Fibroblast of lung (primary cell): ENCODE measurements around the gene ASXL1. TPM values are rescaled to one million over a fixed set of nuclear protein-coding genes. Genes with fewer than 3 reads are reported as not detected.

Experiments
- DNase-seq, 2 donors: peaks; one replicate each; pipeline versions ENCODE4 v3.0.0 to v3.0.0-alpha.2; 2010; ENCODE audit warnings: low read depth in 2 of 2
- H2AFZ ChIP-seq: 2 replicates; pipeline ENCODE4 v1.5.1; 2012; ENCODE audit warnings: low read length, control low read depth, inconsistent platforms
- H3K27ac ChIP-seq: 2 replicates; pipeline ENCODE4 v1.5.1; 2011; ENCODE audit warnings: low read length, control low read depth; ENCODE audit not compliant: insufficient read depth
- H3K27me3 ChIP-seq: 2 replicates; pipeline ENCODE4 v1.5.1; 2011; ENCODE audit warnings: mild to moderate bottlenecking, low read length; ENCODE audit not compliant: control insufficient read depth, insufficient read depth
- H3K36me3 ChIP-seq: 2 replicates; pipeline ENCODE4 v1.5.1; 2011; ENCODE audit warnings: low read length; ENCODE audit not compliant: control insufficient read depth, insufficient read depth
- H3K4me1 ChIP-seq: 2 replicates; pipeline ENCODE4 v1.5.1; 2011; ENCODE audit warnings: low read length; ENCODE audit not compliant: control insufficient read depth, insufficient read depth; ENCODE audit errors: extremely low read depth
- H3K4me2 ChIP-seq: 2 replicates; pipeline ENCODE4 v1.5.1; 2011; ENCODE audit warnings: low read length, control low read depth; ENCODE audit not compliant: insufficient read depth; ENCODE audit errors: extremely low read depth
- H3K4me3 ChIP-seq, 4 experiments: fragments of 200-600 bp in 1 of 4; sonication (generic) in 1 of 4; replicated peaks in 1 of 4; 2 replicates each; pipeline ENCODE4 v1.5.1; 2011 to 2016; ENCODE audit warnings: low read length in 4 of 4, low read depth in 3 of 4, mild to moderate bottlenecking in 3 of 4, control low read depth in 2 of 4, inconsistent platforms in 1 of 4, mixed read lengths in 1 of 4; ENCODE audit not compliant: insufficient read depth in 1 of 4; ENCODE audit errors: control extremely low read depth in 1 of 4
- H3K79me2 ChIP-seq: 2 replicates; pipeline ENCODE4 v1.5.1; 2012; ENCODE audit warnings: mild to moderate bottlenecking, low read length, inconsistent platforms; ENCODE audit not compliant: control insufficient read depth, insufficient read depth
- H3K9ac ChIP-seq: 2 replicates; pipeline ENCODE4 v1.5.1; 2011; ENCODE audit warnings: mild to moderate bottlenecking, low read length, control low read depth; ENCODE audit not compliant: insufficient read depth
- H3K9me3 ChIP-seq: 2 replicates; pipeline ENCODE4 v1.5.1; 2012; ENCODE audit warnings: low read depth, low read length; ENCODE audit not compliant: control insufficient read depth, insufficient read depth
- H4K20me1 ChIP-seq: 2 replicates; pipeline ENCODE4 v1.5.1; 2011; ENCODE audit warnings: low read length; ENCODE audit not compliant: control insufficient read depth, insufficient read depth; ENCODE audit errors: extremely low read depth
- EZH2 ChIP-seq: IDR thresholded peaks from 2 replicates; pipeline ENCODE4 v1.5.1; 2012; ENCODE audit warnings: low read length, control low read depth, mild to moderate bottlenecking; ENCODE audit errors: missing control alignments
- polyA plus RNA-seq, 2 donors: library from polyadenylated mRNA; depleted of rRNA in 1 of 2; stranded (reverse) in 1 of 2; unstranded in 1 of 2; fragments of >200 nt; gene quantifications; 2 replicates each; pipeline ENCODE4 v1.2.1, GENCODE V29; 2011 to 2012; ENCODE audit warnings: missing spikeins in 1 of 2
- total RNA-seq: library from RNA; depleted of rRNA; stranded (reverse); fragments of >200 nt; gene quantifications from 2 replicates; pipeline ENCODE4 v1.2.1, GENCODE V29; 2014
- TF ChIP-seq, protein P1 (sequence below), 2 donors: IDR thresholded peaks in 1 of 2; conservative IDR thresholded peaks in 1 of 2; 1 replicate in 1 of 2; 2 replicates in 1 of 2; pipeline ENCODE4 v1.5.1; 2011 to 2012; ENCODE audit warnings: low read length in 2 of 2, control low read depth in 1 of 2, inconsistent platforms in 1 of 2, low read depth in 1 of 2, mild to moderate bottlenecking in 1 of 2

The ASXL1 gene
- total and polyA plus RNA-seq, 2 donors (not counting 1 experiment from before 2014, with no cell fraction given) = 38.0 to 41.1 TPM

DNA sequence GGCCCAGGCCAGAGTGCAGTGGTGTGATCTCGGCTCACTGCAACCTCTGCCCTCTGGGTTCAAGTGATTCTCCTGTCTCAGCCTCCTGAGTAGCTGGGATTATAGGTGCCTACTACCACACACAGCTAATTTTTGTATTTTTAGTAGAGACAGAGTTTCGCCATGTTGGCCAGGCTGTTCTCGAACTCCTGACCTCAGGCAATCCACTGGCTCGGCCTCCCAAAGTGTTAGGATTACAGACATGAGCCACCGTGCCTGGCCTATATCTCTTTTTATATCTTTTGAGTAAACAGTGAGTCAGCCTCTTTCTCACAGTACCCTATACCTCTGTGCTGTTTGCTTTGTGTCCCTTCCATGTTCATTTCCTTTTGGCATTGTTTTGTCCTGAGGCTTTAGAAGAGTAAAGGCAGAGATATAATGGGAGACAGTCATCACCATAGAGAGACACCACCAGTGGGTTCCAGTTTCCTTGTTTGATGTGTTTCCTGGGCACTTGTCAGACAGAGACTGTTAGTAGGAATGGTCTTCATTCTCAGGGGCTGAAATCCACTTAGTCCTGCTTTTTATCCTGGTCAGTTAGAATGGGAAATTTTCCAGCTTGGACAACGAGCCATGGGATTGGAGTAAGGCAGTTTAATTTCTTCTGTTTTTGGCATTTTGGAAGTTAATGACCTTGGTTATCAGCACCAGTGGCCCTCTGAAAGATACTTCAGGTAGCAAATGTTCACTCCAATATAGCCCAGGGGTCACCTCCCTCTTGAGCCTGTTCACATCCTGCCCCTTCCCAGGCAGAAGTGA, 32.2 kb upstream of the ASXL1 start:
- no peak overlapping the region for H3K4me3 ChIP-seq
- no peaks in the 10 kb centered on the region for H3K36me3 ChIP-seq
- no peak overlapping the region for H3K27ac ChIP-seq
- no peak overlapping the region for H3K9ac ChIP-seq
- no peaks in the 10 kb centered on the region for H4K20me1 ChIP-seq
- H3K4me2 ChIP-seq = no peak overlapping the region
- H3K79me2 ChIP-seq = no peaks in the 10 kb centered on the region
- H3K9me3 ChIP-seq = no peaks in the 10 kb centered on the region
- no peak overlapping the region for H2AFZ ChIP-seq
- peak; percentile 61 to 83 for DNase-seq
- H3K27me3 ChIP-seq = no peaks in the 10 kb centered on the region
- H3K4me1 ChIP-seq = no peaks in the 10 kb centered on the region
- TF ChIP-seq EZH2 = no peak

DNA sequence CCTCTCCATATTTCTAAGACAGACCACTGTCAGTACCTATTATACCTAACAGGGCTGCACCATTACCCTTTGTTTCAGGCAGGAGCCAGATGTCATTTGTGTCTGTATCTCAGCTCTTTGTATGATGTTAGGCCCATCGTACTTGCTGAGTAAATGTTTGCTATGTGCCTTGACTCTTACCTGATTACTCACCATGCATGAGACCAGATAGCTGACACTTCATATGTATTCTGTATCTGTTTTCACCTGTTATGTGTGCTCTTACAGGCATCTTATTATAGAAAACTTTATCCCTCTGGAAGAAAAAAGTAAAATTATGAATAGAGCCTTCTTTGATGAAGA, 31.7 kb upstream of the ASXL1 start:
- no peak overlapping the region for H3K9ac ChIP-seq
- H2AFZ ChIP-seq = no peak overlapping the region
- no peak overlapping the region for H3K27ac ChIP-seq
- H3K79me2 ChIP-seq = no peaks in the 10 kb centered on the region
- no peaks in the 10 kb centered on the region for H3K27me3 ChIP-seq
- H3K36me3 ChIP-seq = no peaks in the 10 kb centered on the region
- H3K4me3 ChIP-seq = no peak overlapping the region
- no peak for TF ChIP-seq EZH2
- TF ChIP-seq, protein P1, sequence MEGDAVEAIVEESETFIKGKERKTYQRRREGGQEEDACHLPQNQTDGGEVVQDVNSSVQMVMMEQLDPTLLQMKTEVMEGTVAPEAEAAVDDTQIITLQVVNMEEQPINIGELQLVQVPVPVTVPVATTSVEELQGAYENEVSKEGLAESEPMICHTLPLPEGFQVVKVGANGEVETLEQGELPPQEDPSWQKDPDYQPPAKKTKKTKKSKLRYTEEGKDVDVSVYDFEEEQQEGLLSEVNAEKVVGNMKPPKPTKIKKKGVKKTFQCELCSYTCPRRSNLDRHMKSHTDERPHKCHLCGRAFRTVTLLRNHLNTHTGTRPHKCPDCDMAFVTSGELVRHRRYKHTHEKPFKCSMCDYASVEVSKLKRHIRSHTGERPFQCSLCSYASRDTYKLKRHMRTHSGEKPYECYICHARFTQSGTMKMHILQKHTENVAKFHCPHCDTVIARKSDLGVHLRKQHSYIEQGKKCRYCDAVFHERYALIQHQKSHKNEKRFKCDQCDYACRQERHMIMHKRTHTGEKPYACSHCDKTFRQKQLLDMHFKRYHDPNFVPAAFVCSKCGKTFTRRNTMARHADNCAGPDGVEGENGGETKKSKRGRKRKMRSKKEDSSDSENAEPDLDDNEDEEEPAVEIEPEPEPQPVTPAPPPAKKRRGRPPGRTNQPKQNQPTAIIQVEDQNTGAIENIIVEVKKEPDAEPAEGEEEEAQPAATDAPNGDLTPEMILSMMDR (conservative IDR thresholded peaks at IDR 0.05 in 1 of 2, IDR thresholded peaks at IDR 0.05 in 1 of 2; ENCODE audit: low read depth in 1 of 2, low read length in 2 of 2) = no peak
- no peak overlapping the region for H3K4me2 ChIP-seq
- no peaks in the 10 kb centered on the region for H3K9me3 ChIP-seq
- no peaks in the 10 kb centered on the region for H3K4me1 ChIP-seq
- peak in 1 of 2 donors; percentile 44 for DNase-seq
- no peaks in the 10 kb centered on the region for H4K20me1 ChIP-seq

DNA sequence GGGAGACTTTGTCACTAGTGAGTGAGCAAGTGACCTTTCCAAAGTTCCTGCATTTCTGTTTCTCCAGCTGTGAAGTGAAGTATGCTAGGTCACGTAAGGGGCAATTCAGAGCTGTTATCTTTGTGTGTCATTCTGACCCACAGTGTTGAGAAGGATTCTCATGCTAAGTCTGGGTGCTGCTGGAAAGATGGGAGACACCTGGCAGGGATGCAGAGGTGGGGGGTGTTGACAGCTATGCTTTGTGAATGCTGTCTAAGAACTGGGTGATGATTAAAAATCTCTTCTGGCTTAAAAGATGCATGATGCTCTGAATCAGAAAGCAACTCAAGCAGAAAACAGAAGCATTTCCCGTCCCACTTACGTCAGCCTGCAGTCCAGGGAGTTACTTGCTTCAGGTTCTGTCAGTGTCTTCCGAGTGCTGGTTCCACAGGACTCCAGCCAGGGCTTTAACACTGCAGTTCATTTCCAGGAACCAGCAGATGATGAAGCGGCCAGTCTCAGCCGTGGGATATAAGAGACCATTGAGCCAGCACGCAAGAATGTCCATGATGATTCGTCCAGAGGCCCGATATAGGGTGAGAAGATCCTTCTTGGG, 30.9 kb upstream of the ASXL1 start:
- Histone ChIP-seq H3K9ac (no peak overlapping the region), H3K4me3 (no peak overlapping the region), H3K4me1 (no peaks in the 10 kb centered on the region), H3K27ac (no peak overlapping the region), H3K9me3 (no peaks in the 10 kb centered on the region), H2AFZ (no peak overlapping the region), H3K4me2 (no peak overlapping the region), H4K20me1 (no peaks in the 10 kb centered on the region), H3K27me3 (no peaks in the 10 kb centered on the region), H3K79me2 (no peaks in the 10 kb centered on the region), H3K36me3 (peaks cover under 1% of the 10 kb centered on the region)
- TF ChIP-seq, protein P1 (conservative IDR thresholded peaks at IDR 0.05 in 1 of 2, IDR thresholded peaks at IDR 0.05 in 1 of 2; ENCODE audit: low read depth in 1 of 2, low read length in 2 of 2) = no peak
- DNase-seq = peak; percentile 63 to 96
